ENCODE measurements around the gene AGPAT3. TPM values are rescaled to one million over a fixed set of nuclear protein-coding genes. Genes with fewer than 3 reads are reported as not detected.
A peak's percentile ranks its signal among the peaks of the same experiment; 100 is the strongest.

The AGPAT3 gene
- total and polyA plus RNA-seq, 10 of the 15 experiments (the other 5 are each of a cell fraction or from before 2014, with no cell fraction given): 1.2 to 110 (median 30.8) TPM

GRCh38 chr21:43917515-43918384 is 52.7 kb downstream of the AGPAT3 start (continued):
- TF ChIP-seq GATAD2B (conservative IDR thresholded peaks at IDR 0.05; ENCODE audit: low read depth) (0 out of 2 replicates have a peak, but pooled peaks have one; percentile 20), MEF2B (IDR thresholded peaks at IDR 0.05; ENCODE audit: partially characterized antibody, poor library complexity, severe bottlenecking) (peak; percentile 55), MLLT1 (IDR thresholded peaks at IDR 0.05) (peak; percentile 99), PAX5 (IDR thresholded peaks at IDR 0.05; ENCODE audit: borderline replicate concordance, low read depth, low read length) (0 out of 2 replicates have a peak, but pooled peaks have one; percentile 32), EP300 (IDR thresholded peaks at IDR 0.05; ENCODE audit: borderline replicate concordance in 1 of 2, control insufficient read depth in 1 of 2, low read depth in 2 of 2, low read length in 2 of 2) (peak; percentile 31 to 50; a peak in 1 of 4 replicates), NFYB (IDR thresholded peaks at IDR 0.05; ENCODE audit: insufficient read depth, low read depth, low read length) (no peak), YY1 (IDR thresholded peaks at IDR 0.05; ENCODE audit: low read depth, low read length) (no peak), SKIL (IDR thresholded peaks at IDR 0.05; ENCODE audit: low read depth, poor library complexity, severe bottlenecking) (peak; percentile 31), YBX1 (IDR thresholded peaks at IDR 0.05) (no peak), ZNF24 (IDR thresholded peaks at IDR 0.05) (no peak), MTA2 (IDR thresholded peaks at IDR 0.05; ENCODE audit: low read depth) (peak; percentile 86), WRNIP1 (IDR thresholded peaks at IDR 0.05; ENCODE audit: borderline replicate concordance, low read depth, low read length) (no peak)
- TF ChIP-seq, protein P1, sequence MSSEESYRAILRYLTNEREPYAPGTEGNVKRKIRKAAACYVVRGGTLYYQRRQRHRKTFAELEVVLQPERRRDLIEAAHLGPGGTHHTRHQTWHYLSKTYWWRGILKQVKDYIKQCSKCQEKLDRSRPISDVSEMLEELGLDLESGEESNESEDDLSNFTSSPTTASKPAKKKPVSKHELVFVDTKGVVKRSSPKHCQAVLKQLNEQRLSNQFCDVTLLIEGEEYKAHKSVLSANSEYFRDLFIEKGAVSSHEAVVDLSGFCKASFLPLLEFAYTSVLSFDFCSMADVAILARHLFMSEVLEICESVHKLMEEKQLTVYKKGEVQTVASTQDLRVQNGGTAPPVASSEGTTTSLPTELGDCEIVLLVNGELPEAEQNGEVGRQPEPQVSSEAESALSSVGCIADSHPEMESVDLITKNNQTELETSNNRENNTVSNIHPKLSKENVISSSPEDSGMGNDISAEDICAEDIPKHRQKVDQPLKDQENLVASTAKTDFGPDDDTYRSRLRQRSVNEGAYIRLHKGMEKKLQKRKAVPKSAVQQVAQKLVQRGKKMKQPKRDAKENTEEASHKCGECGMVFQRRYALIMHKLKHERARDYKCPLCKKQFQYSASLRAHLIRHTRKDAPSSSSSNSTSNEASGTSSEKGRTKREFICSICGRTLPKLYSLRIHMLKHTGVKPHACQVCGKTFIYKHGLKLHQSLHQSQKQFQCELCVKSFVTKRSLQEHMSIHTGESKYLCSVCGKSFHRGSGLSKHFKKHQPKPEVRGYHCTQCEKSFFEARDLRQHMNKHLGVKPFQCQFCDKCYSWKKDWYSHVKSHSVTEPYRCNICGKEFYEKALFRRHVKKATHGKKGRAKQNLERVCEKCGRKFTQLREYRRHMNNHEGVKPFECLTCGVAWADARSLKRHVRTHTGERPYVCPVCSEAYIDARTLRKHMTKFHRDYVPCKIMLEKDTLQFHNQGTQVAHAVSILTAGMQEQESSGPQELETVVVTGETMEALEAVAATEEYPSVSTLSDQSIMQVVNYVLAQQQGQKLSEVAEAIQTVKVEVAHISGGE (CRISPR knock-in tag; IDR thresholded peaks at IDR 0.05): no peak
- TF ChIP-seq, protein P2, sequence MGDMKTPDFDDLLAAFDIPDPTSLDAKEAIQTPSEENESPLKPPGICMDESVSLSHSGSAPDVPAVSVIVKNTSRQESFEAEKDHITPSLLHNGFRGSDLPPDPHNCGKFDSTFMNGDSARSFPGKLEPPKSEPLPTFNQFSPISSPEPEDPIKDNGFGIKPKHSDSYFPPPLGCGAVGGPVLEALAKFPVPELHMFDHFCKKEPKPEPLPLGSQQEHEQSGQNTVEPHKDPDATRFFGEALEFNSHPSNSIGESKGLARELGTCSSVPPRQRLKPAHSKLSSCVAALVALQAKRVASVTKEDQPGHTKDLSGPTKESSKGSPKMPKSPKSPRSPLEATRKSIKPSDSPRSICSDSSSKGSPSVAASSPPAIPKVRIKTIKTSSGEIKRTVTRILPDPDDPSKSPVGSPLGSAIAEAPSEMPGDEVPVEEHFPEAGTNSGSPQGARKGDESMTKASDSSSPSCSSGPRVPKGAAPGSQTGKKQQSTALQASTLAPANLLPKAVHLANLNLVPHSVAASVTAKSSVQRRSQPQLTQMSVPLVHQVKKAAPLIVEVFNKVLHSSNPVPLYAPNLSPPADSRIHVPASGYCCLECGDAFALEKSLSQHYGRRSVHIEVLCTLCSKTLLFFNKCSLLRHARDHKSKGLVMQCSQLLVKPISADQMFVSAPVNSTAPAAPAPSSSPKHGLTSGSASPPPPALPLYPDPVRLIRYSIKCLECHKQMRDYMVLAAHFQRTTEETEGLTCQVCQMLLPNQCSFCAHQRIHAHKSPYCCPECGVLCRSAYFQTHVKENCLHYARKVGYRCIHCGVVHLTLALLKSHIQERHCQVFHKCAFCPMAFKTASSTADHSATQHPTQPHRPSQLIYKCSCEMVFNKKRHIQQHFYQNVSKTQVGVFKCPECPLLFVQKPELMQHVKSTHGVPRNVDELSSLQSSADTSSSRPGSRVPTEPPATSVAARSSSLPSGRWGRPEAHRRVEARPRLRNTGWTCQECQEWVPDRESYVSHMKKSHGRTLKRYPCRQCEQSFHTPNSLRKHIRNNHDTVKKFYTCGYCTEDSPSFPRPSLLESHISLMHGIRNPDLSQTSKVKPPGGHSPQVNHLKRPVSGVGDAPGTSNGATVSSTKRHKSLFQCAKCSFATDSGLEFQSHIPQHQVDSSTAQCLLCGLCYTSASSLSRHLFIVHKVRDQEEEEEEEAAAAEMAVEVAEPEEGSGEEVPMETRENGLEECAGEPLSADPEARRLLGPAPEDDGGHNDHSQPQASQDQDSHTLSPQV (IDR thresholded peaks at IDR 0.05): no peak
- TF ChIP-seq, protein P3, sequence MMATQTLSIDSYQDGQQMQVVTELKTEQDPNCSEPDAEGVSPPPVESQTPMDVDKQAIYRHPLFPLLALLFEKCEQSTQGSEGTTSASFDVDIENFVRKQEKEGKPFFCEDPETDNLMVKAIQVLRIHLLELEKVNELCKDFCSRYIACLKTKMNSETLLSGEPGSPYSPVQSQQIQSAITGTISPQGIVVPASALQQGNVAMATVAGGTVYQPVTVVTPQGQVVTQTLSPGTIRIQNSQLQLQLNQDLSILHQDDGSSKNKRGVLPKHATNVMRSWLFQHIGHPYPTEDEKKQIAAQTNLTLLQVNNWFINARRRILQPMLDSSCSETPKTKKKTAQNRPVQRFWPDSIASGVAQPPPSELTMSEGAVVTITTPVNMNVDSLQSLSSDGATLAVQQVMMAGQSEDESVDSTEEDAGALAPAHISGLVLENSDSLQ (IDR thresholded peaks at IDR 0.05): no peak
